Uterus (tissue), 4 donors: Measurements from ENCODE around the gene NOTCH2. TPM values are rescaled to one million over a fixed set of nuclear protein-coding genes. Genes with fewer than 3 reads are reported as not detected.

Experiments
- DNase-seq, 2 donors: peaks; one replicate each; pipeline ENCODE4 v3.0.0-alpha.2; 2019 to 2020
- H3K27ac ChIP-seq, 2 donors: fragments of 200-600 bp; sonication (generic); 1 replicate in 1 of 2; 2 replicates in 1 of 2; pipeline ENCODE4 v1.5.1; 2016 to 2018
- H3K27me3 ChIP-seq, 2 donors: fragments of 200-600 bp; sonication (generic); one replicate each; pipeline ENCODE4 v1.5.1; 2018 to 2019; ENCODE audit warnings: control low read depth in 1 of 2
- H3K36me3 ChIP-seq, 2 donors: fragments of 200-600 bp; sonication (generic); one replicate each; pipeline ENCODE4 v1.5.1; 2019; ENCODE audit warnings: control low read depth in 1 of 2
- H3K4me1 ChIP-seq, 2 donors: fragments of 200-600 bp; sonication (generic); one replicate each; pipeline ENCODE4 v1.5.1; 2018 to 2019; ENCODE audit warnings: control low read depth in 1 of 2
- H3K4me3 ChIP-seq, 2 donors: fragments of 200-600 bp; sonication (generic); 1 replicate in 1 of 2; 2 replicates in 1 of 2; pipeline ENCODE4 v1.5.1; 2018 to 2019; ENCODE audit warnings: mild to moderate bottlenecking in 1 of 2
- H3K9me3 ChIP-seq, 2 donors: fragments of 200-600 bp; sonication (generic); one replicate each; pipeline ENCODE4 v1.5.1; 2019; ENCODE audit warnings: control low read depth in 1 of 2
- CTCF ChIP-seq, 4 experiments: fragments of 200-600 bp in 2 of 4; fragments of 450-650 bp in 2 of 4; sonication (generic) in 2 of 4; IDR thresholded peaks; one replicate each; pipeline ENCODE4 v1.5.1; 2016 to 2019; ENCODE audit warnings: antibody characterized with exemption in 4 of 4, mild to moderate bottlenecking in 2 of 4, moderate library complexity in 1 of 4
- POLR2A ChIP-seq, 2 donors: fragments of 450-650 bp; IDR thresholded peaks; one replicate each; pipeline ENCODE4 v1.6.1; 2016; ENCODE audit warnings: antibody characterized with exemption in 2 of 2, mild to moderate bottlenecking in 1 of 2, moderate library complexity in 1 of 2
- intact Hi-C: fragments of 100-400 bp; cut with DNase I; formaldehyde crosslinking; loops from one replicate; pipeline ENCODE4 v1.15.1; 2023; ENCODE audit warnings: low total_unique reads
- total RNA-seq, 4 donors: library from RNA; depleted of rRNA in 3 of 4; stranded (reverse); fragments of >200 nt in 3 of 4; gene quantifications; one replicate each; pipeline versions ENCODE4 v1.1.0 to v1.2.4, GENCODE V29; 2014 to 2023
- donor health status: DM: yes; HTN: yes; CAD: no.

The NOTCH2 gene
- total RNA-seq, 4 donors from 2014 or later = 33.8 to 266 (median 87.7) TPM

- Histone ChIP-seq H3K27me3 (no peaks in the 10 kb centered on the region), H3K9me3 (no peaks in the 10 kb centered on the region), H3K4me3 (no peak overlapping the region), H3K36me3 (no peaks in the 10 kb centered on the region), H3K27ac (peak overlapping the region; percentile 6 to 65), H3K4me1 (peaks cover 7 to 15% of the 10 kb centered on the region in 2 donors)
- TF ChIP-seq CTCF (IDR thresholded peaks at IDR 0.05) (no peak), POLR2A (IDR thresholded peaks at IDR 0.05) (no peak)
- intact Hi-C loops = no loop called here
- DNase-seq = peak in 1 of 2 donors; percentile 30
Observed at GRCh38 chr1:119987112-119987511, 82.3 kb downstream of the NOTCH2 start.

GRCh38 chr1:119986007-119986497, 83.4 kb downstream of the NOTCH2 start:
- peaks cover 7 to 22% of the 10 kb centered on the region in 2 donors for H3K4me1 ChIP-seq
- intact Hi-C loops = no loop called here
- peak overlapping the region; percentile 6 to 65 for H3K27ac ChIP-seq
- no peak for DNase-seq
- H3K27me3 ChIP-seq = no peaks in the 10 kb centered on the region
- H3K36me3 ChIP-seq = no peaks in the 10 kb centered on the region
- no peak for TF ChIP-seq POLR2A (IDR thresholded peaks at IDR 0.05)
- no peak for TF ChIP-seq CTCF (IDR thresholded peaks at IDR 0.05)
- H3K4me3 ChIP-seq = no peak overlapping the region
- no peaks in the 10 kb centered on the region for H3K9me3 ChIP-seq

GRCh38 chr1:119984771-119985170, 84.7 kb downstream of the NOTCH2 start:
- intact Hi-C loops = no loop called here
- no peaks in the 10 kb centered on the region for H3K9me3 ChIP-seq
- no peak for DNase-seq
- H3K36me3 ChIP-seq = no peaks in the 10 kb centered on the region
- TF ChIP-seq CTCF (IDR thresholded peaks at IDR 0.05) (no peak), POLR2A (IDR thresholded peaks at IDR 0.05) (no peak)
- H3K4me1 ChIP-seq = peaks cover 7 to 25% of the 10 kb centered on the region in 2 donors
- H3K27me3 ChIP-seq = no peaks in the 10 kb centered on the region
- H3K27ac ChIP-seq = peak overlapping the region in 1 of 2 donors; percentile 65
- H3K4me3 ChIP-seq = no peak overlapping the region

GRCh38 chr1:119981986-119982815, 87.3 kb downstream of the NOTCH2 start:
- Histone ChIP-seq H3K27me3 (no peaks in the 10 kb centered on the region), H3K27ac (peak overlapping the region; percentile 58 to 72)
- intact Hi-C loops = no loop called here

More at GRCh38 chr1:119981986-119982815, 87.3 kb downstream of the NOTCH2 start:
- TF ChIP-seq CTCF (IDR thresholded peaks at IDR 0.05) = no peak
- no peak for TF ChIP-seq POLR2A (IDR thresholded peaks at IDR 0.05)
- Histone ChIP-seq H3K36me3 (no peaks in the 10 kb centered on the region), H3K4me1 (peaks cover 9 to 21% of the 10 kb centered on the region in 2 donors), H3K4me3 (no peak overlapping the region), H3K9me3 (no peaks in the 10 kb centered on the region)
- DNase-seq = peak; percentile 70 to 84
